GM19452 (cell line): ENCODE results near the gene LANCL2.

Experiments
- ATAC-seq: cut with Tn5 transposase; IDR thresholded peaks from one replicate; pipeline ENCODE4 v1.9.1; 2021; ENCODE audit not compliant: unreplicated experiment

The LANCL2 gene

GRCh38 chr7:55436457-55436856 is 71.3 kb downstream of the LANCL2 start:
- no peak for ATAC-seq

DNA sequence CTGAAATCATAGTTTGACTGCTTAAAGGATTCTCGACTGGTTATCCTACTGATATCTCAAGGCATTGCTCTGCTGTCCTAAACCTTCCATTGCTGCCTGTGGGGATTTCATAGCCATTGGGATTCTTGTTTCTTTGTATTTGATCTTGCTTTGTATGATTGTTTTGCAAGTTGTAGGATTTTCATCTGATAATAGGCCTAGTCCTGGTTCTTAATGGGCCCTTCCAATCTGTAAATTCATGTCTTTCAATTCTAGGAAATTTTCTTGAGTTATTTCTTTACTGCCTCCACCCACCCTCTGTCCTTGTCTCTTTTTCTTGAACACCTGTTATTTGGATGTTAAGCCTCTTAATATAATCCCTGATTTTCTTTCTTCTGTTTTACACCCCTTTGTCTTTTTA is 72.2 kb downstream of the LANCL2 start:
- no peak for ATAC-seq

DNA sequence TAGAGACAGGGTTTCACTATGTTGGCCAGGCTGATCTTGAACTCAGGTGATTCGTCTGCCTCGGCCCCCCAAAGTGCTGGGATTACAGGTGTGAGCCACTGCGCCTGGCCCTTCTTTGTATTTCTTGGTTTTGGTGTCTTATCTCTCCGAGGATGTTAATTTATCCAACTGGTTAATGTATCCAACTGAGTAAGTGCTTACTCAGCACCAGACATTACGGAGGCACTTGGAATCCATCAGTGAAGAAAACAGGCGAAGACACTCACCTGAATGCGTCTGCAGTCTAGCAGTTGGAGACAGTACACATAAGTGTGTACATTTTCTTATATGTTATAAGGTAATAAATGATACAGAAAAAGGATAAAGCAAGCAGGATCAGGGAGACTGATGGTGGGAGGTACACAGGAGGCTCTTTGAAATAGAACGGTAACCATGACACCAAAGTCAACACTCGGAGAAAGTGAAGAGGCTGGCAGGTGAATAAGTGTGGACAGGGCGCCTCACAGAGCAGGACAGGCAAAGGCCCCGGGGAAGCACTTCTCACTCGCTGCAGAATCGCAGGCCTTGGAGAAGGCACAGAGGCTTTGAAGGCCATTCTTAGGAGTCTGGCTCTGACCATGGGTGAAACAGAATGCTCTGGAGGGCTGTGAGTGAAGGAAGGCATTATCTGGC is 73.1 kb downstream of the LANCL2 start:
- ATAC-seq, result no peak

DNA sequence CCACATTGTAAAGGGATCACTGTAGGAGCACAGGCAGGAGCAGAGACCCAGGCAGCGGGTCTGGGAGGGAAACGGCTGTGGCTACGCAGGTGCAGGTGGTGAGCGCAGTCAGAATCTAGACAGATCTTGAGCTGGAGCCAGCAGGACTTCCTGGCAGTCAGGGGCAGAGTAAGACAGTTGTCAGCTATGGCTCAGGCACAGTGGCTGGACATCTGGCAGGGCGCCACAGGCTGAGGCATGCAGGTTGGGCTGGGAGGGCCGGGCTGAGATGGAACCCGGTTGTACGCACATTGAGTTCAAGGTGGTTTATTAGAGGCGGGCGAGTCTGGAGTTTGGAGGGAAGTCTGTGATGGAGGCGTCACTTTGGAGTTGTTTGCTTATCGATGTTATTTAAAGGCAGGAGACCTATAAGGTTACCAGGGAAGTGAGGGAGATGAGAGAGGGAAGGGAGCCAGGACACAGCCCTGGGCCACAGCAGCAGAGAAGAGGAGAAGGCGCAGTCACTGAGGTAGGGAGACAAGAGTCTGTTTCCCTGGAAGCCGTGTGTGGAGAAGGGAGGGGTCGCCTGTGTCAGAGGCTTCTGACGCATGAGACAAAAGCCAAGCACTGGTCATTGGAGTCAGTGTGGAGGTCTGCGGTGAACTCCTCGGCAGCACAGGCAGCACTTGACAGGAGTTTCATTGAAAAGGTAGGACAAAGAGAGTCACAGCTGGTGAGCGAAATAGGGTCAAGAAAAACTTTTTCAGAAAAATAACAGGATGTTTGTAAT is 73.8 kb downstream of the LANCL2 start:
- no peak for ATAC-seq

DNA sequence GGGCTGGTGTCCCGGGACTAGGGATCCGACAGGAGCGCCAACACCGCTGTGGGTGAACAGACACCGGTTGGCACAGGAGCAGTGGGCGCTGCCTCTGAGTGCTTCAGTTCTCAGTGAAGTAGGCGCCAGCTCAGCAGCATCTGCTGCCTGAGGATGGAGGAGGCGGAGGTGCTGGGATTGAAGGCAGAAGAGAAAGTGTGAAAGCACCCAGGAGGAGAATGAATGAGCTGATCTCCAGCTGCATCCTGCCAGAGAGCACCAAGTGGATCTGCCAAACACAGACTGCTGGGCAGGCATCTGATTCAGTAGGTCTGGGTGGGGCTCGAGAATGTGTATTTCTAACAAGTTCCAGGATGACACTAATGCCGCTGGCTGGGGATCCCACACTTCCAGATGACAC is 74.5 kb downstream of the LANCL2 start:
- no peak for ATAC-seq

DNA sequence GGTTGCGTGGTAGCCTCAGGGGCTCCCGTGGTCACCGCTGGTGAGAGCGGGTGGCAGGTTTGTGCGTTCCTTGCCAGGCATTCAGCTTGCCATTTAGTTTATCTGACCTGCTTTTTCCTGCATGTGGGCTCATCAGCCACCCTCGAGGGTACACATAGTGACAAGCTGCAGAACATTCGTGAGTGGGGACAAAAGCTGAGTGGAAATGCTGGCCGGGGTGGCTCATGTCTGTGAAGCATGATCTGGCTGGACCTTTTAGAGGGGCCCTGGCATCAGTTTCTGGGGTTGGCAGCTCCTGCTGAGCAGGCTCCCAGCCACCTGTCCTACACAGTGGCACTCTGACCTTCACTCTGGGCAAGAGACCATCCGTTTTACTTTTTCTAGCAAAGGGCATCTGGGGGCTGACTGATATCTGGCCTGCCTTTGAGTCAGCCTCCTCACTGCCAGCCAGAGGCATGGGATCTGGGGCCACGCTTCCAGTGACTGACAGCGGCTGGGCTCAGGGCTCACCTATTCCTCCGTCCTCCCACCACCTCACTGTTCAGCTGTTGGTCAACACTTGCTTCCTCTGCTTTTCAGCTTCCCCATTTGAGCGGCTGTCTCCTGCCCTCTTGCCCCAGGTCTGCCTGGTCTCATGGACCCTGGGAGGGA is 75.0 kb downstream of the LANCL2 start:
- no peak for ATAC-seq

DNA sequence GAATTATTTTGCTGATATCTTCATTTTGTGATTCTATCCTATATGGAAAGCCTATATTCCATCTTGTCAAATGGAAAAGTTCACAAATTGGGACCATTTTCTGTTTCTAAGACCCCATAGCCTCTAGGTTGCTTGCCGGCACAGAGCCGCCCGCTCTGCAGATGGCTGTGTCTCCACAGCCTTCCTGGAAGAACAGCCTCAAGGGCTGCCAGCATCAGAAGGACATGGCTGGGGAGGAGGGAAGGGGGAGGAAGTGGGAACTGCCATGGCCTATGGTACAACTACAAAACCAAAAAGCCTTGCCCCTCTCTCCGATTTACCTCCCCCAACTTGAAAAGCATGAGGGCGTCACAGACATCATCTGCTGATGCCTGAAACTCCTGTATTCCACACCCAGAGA is 75.9 kb downstream of the LANCL2 start:
- no peak for ATAC-seq

DNA sequence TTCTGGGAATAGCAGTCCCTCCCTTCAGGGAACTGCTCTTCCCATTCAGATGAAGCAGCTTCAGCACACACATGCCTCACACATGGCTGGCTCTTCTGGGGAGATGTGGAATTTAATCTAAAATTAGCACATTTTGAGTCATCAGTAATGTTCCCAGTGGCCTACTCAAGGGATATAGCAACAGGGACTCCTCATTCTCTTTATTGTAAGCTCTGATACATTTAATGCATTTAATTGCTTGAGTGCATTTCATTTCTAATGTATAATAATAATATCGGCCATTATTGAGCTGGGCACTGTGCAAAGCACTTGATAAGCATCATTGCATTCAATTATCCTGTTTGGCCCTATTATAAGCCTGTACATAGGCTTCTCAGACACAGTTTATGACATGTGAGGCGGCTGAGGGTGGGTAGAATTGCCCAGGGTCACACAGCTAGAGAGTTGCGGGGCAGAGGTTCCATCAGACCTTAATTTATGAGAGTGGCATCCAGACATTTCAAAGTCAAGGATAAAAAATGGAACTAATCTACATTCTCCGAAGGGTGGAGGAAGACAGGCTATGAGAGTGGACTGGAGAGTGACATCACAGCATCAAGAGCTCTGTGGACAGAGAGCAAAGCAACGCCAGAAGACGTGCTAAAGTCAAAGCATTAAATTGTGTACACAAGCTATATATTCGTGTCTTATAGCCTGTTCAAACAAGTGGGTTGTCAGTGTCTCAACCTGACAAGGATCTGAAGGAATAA is 76.8 kb downstream of the LANCL2 start:
- no peak for ATAC-seq

DNA sequence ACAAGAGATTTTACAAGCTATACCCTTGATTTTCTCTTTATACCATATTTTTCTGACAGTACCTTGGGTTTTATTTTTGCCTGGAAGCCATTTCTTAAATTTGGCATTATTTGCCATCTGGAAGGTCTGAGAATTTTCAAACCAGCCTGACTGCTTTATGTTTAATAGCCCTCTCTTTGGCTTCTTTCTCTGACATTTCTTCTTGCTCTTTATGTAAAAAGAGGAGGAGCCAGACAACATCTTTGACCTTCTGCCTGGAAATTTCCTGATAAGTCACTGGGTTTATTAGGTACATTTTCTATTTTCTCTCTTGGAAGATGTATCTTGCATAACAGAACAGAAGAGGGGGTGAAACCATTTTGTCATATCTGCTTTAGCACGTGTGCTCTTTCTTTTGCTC is 79.6 kb downstream of the LANCL2 start:
- no peak for ATAC-seq

- ATAC-seq, result no peak
These were observed 83.4 kb downstream of the LANCL2 start for GRCh38 chr7:55448526-55448925.

DNA sequence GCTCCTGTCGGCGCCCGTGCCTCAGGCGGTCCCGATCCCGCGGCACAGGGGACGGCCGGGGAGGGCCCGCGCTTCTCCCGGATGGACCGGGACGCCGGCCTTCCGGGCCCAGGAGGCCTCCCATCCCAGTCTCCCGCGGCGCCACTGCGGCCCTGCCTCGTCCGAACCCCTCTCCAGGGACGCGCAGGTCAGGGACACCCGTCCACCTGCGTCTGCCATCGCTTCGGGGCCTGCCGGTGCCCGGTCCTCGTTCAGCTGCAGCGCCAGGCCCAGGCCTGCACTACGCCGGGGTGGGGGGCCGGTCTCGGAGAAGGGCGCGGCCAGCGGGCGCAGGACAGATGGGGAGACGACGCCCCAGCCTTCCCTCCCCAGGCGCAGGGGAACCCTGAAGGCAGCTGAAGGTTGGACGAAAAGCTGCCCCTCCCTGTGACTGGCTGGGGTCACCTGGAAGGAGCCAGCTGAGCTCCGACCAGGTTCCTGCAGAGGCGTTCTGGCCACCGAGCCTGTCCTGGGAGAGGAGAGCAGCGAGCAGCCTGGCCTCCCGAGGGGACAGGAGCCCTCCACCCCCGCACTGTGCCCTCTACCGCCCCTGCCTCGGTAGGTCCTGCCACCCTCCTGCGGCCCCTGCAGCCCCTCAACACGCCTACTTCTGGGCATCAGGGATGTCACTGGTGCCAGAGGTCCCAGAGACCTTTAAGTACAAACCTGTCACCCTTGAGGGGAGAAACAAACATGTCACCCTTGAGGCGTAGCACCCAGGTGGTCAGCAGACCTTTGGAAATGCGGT is 84.3 kb downstream of the LANCL2 start:
- no peak for ATAC-seq

DNA sequence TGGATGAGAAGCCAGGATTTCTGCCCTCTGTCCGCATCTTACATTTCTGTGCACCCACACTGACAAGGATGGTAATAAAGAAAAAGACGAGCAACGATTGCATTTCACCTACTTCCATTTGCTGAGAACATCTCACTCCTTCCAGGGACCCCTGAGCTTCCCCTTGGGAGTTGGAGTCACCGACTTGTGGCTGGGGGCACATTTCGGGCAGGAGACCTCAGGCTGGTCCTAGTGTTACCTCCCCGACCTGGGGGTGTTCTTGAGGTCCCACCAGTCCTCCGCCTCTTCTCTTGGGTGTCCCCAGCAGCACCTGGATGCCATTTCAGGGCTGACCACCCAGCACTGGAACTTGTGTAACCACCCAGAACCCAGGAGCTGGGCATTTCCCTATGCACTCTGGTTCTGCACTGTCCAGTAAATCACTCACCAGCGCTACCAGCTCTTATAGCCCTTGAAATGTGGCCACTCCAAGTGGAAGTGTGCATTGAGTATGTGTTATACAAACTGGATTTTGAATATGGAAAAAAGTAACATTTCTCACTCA is 84.9 kb downstream of the LANCL2 start:
- ATAC-seq, result no peak

DNA sequence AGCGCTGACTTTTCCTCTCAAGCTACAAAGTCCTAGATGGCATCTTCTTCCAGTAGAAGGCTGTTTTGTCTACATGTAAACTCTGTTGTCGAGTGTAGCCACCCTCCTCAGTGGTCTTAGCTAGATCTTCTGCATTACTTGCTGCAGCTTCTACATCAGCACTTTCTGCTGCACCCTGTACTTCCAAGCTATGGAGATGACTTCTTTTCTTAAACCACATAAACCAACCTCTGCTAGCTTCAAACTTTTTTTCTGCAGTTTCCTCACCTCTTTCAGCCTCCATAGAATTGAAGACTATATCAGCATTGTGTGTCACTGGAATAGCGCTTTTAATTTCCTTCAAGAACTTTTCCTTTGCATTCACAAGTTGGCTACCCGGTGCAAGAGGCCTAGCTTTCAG is 87.8 kb downstream of the LANCL2 start:
- ATAC-seq, result no peak

GRCh38 chr7:55457801-55458200 is 92.7 kb downstream of the LANCL2 start:
- ATAC-seq, result no peak

DNA sequence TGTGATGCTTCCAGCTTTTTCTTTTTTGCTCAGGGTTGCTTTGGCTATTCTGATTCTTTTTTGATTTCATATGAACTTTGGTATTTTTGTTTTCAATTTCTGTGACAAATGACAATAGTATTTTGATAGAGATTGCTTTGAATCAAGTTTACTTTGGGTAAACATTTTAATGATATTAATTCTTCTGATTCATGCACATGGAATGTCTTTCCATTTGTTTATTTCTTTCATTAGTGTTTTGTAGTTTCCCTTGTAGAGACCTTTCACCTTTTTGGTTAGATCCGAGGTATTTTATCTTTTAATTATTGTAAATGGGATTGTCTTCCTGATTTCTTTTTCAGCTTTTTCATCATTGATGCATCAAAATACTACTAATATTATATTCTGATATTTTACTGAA is 93.2 kb downstream of the LANCL2 start:
- no peak for ATAC-seq

- ATAC-seq, result no peak
These were observed 98.6 kb downstream of the LANCL2 start for GRCh38 chr7:55463686-55464262.

- no peak for ATAC-seq
These were observed 99.3 kb downstream of the LANCL2 start for GRCh38 chr7:55464422-55464821.

GRCh38 chr7:55465691-55466090 is 100.6 kb downstream of the LANCL2 start:
- ATAC-seq, result no peak

DNA sequence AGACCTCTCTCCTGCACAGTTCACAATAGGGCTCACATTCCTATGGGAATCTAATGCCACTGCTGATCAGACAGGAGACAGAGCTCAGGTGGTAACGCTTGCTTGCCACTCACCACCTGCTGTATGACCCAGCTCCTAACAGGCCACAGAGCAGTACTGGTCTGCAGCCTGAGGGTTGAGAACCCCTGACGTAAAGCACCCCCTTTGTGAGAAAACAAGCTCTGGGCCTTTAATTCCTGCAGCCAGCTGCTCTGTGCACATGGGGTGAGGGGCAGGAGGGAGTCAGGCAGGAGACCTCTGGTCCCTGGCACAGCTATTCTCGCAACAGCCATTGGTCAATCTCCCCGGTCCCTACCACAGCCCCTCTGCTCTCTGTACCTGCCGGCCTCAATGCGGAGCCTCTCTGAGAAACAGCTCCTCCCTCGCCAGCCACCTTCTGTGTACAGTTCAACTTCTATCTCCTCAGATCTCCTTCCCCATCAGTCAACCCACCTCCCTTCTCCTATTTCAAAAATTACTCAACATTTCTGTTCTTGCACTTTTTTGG is 102.0 kb downstream of the LANCL2 start:
- ATAC-seq, result no peak

DNA sequence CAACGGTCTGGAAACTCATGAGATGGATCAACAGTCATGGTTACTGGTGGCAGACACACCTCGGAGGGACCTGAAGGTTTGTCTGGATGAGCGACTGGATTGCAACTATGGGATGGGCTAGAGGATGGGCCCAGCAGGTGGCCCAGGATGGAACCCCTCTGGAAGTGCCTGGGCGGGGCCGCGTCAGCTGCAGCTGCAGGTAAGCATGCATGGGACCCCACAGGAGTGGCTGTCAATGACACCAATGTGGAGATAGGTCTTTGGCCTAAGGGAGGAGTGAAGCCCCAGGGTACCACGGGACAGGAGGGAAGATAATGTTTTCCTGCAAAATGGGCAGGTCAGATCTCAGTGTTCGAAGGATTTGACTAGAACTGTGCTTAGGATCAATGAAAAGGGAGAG is 103.4 kb downstream of the LANCL2 start:
- no peak for ATAC-seq
